Measurements from ENCODE around the gene DMRTC1.
"Not testable (repeated sequence)": the region's sequence is repeated elsewhere in the genome, so short reads cannot be mapped to it uniquely, and the experiment has no call there.

DMRTC1 gene

GRCh38 chrX:72943819-72944169 lies at the start of gene DMRTC1:
DMRTC1 (minus strand) TSS chrX:72943837; CDS start chrX:72875694, 68,143 bp downstream.
- not testable (repeated sequence) for DNase-seq (ENCODE audit: low read depth)

- DNase-seq (ENCODE audit: low read depth), result not testable (repeated sequence)
These were observed 37.3 kb upstream of the DMRTC1 start for GRCh38 chrX:72980894-72981469.

DNA sequence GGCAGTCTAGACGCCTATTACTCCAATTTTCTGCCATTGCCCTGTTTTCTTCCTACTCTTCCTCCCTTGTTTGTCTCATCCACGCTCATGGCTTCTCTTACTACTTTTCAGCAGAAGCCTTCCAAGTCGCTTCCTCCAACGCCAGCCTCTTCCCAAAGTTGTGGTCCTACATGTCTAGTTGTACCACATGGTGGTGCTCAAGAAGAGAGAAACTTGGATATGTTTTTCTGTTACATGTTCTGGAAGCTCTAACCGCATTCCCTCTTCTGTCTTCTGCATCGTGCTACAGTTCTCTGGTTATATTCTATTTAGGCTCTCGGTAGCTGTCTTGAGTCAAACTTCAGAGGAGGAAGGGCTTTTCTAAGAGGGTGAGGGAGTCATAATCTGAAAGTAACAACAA lies 31.2 kb upstream of the DMRTC1 start:
- DNase-seq (ENCODE audit: low read depth), result not testable (repeated sequence)

- DNase-seq (ENCODE audit: low read depth), result not testable (repeated sequence)
These were observed 28.2 kb upstream of the DMRTC1 start for GRCh38 chrX:72971859-72972258.

- DNase-seq (ENCODE audit: low read depth), result not testable (repeated sequence)
These were observed 16.3 kb upstream of the DMRTC1 start for GRCh38 chrX:72959971-72960370.

DNA sequence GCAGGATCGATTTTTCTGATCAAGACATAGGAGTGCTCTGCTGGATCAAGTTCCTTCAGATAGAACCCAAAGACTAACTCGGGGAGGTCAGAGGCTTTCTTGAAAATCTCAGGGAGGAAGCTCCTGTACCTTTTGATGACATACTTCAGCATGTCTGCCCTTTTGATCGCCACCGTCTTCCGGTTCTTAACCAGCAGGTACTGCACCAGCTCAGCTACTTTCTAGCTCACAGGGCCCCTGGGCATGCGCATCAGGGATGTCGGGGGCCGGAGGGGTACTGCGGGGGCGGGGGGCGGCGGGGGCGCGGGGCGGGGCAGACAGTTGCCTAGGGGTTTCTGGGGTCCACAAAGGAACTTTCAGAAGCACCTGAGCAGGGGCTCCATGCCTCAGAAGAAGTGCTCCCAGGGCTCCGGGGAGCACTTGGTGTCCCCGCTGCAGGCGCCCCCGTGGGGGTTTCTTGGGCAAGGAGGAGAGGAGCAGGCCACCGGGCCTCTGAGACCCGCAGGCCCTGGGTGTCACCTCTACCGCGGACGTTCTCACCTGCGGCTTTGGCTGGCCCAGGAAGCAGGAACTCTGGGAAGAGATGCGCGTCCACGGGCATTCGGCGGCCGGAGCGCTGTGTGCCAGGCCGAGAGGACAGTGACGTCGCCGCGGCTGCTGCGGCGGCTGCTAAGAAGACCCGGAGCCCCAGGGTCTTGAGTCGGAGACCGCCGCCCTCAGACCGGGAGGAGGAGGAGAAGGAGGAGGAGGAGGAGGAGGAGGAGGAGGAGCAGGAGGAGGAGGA lies 410 bp downstream of the DMRTC1 start:
- DNase-seq (ENCODE audit: low read depth), result not testable (repeated sequence)

- not testable (repeated sequence) for DNase-seq (ENCODE audit: low read depth)
These were observed 1.4 kb downstream of the DMRTC1 start for GRCh38 chrX:72942272-72942671.

GRCh38 chrX:72937906-72938305 lies 5.7 kb downstream of the DMRTC1 start, which contains the start of gene FAM236A:
FAM236A (plus strand) TSS chrX:72938206; CDS start chrX:72938263, 57 bp downstream.
- not testable (repeated sequence) for DNase-seq (ENCODE audit: low read depth)

GRCh38 chrX:72936882-72937455 lies 6.7 kb downstream of the DMRTC1 start:
- not testable (repeated sequence) for DNase-seq (ENCODE audit: low read depth)

GRCh38 chrX:72936455-72936854 lies 7.2 kb downstream of the DMRTC1 start:
- not testable (repeated sequence) for DNase-seq (ENCODE audit: low read depth)

DNA sequence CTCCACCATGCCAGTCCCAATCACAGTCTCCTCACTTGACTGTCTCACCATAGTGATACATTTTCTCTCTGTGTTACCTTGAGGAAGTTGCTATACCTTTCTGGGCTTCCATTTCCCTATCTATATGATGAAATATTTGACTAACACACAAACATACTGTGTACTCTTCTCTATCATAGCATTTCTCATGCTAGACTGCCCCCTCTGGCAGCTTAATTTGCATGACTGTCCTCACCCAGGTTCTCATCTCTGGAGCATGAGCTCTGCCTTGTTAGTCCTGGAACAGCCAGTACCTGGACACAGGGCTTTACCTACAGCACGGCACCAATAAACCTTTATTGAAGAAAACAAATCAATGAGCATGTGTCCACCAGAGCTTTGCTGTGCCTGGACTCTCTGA lies 11.4 kb downstream of the DMRTC1 start:
- DNase-seq (ENCODE audit: low read depth), result not testable (repeated sequence)

- not testable (repeated sequence) for DNase-seq (ENCODE audit: low read depth)
These were observed 27.5 kb downstream of the DMRTC1 start for GRCh38 chrX:72916096-72916495.

GRCh38 chrX:72912315-72912714 lies 31.3 kb downstream of the DMRTC1 start, which contains the start of gene FAM236C:
FAM236C (plus strand) TSS chrX:72912615; CDS start chrX:72912715, 100 bp downstream.
- DNase-seq (ENCODE audit: low read depth), result not testable (repeated sequence)

DNA sequence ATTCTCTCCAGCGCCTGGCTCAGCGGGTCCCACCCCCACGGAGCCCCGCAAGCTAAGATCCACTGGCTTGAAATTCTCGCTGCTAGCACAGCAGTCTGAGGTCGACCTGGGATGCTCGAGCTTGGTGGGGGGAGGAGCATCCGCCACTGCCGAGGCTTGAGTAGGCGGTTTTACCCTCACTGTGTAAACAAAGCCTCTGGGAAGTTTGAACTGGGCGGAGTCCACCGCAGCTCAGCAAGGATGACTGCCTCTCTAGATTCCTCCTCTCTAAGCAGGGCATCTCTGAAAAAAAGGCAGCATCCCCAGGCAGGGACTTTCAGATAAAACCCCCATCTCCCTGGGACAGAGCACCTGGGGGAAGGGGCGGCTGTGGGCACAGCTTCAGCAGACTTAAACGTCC lies 53.9 kb downstream of the DMRTC1 start:
- DNase-seq (ENCODE audit: low read depth), result not testable (repeated sequence)

DNA sequence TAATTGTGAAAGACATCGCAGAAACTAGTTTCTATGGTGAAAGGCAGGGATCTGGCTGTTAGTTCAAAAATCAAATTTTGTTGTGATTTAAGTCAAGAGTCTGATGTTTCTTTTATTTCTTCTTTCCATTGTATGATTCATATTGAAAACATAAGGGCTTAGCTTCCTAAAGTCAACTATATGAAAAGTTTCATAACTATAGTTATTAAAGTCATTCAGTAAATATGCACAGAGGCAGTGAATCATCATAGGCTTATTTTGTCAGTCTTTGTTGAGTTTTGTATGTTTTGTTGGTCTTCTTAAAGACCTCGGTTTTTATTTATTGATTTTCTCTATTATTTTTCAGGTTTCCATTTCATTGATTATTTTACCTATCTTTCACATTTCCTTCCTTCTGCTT lies 60.7 kb downstream of the DMRTC1 start:
- not testable (repeated sequence) for DNase-seq (ENCODE audit: low read depth)

- DNase-seq (ENCODE audit: low read depth), result not testable (repeated sequence)
These were observed 106.1 kb downstream of the DMRTC1 start for GRCh38 chrX:72837532-72837931.

DNA sequence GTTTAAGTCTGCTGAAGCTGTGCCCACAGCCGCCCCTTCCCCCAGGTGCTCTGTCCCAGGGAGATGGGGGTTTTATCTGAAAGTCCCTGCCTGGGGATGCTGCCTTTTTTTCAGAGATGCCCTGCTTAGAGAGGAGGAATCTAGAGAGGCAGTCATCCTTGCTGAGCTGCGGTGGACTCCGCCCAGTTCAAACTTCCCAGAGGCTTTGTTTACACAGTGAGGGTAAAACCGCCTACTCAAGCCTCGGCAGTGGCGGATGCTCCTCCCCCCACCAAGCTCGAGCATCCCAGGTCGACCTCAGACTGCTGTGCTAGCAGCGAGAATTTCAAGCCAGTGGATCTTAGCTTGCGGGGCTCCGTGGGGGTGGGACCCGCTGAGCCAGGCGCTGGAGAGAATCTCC lies 112.9 kb downstream of the DMRTC1 start:
- DNase-seq (ENCODE audit: low read depth), result not testable (repeated sequence)
